Panc1 (cell line): ENCODE data around the gene ERC2.

ENCODE experiments used
- CTCF ChIP-seq: fragments of 450-650 bp; IDR thresholded peaks from 2 replicates; pipeline ENCODE4 v1.5.1; 2017; ENCODE audit warnings: mild to moderate bottlenecking
- POLR2AphosphoS5 ChIP-seq: IDR thresholded peaks from 2 replicates; pipeline ENCODE4 v1.6.1; 2012; ENCODE audit warnings: mild to moderate bottlenecking, low read depth, low read length, moderate library complexity
- SIN3A ChIP-seq: IDR thresholded peaks from 2 replicates; pipeline ENCODE4 v1.6.1; 2012; ENCODE audit warnings: low read depth, mild to moderate bottlenecking, low read length, moderate library complexity, borderline replicate concordance; ENCODE audit not compliant: insufficient read depth
- TCF7L2 ChIP-seq: IDR thresholded peaks from 2 replicates; pipeline ENCODE4 v1.6.1; 2011; ENCODE audit warnings: mild to moderate bottlenecking, low read depth, low read length, inconsistent platforms
- TF ChIP-seq, protein P1 (sequence below), 2 experiments: IDR thresholded peaks; 2 replicates each; pipeline ENCODE4 v1.6.1; 2011 to 2012; ENCODE audit warnings: low read depth in 2 of 2, control low read depth in 1 of 2, low read length in 1 of 2, mild to moderate bottlenecking in 1 of 2, moderate library complexity in 1 of 2; ENCODE audit not compliant: insufficient read depth in 1 of 2

GRCh38 chr3:55471084-55471483 lies 997.2 kb downstream of the ERC2 start:
- TF ChIP-seq CTCF (no peak), POLR2AphosphoS5 (no peak), TCF7L2 (no peak), SIN3A (no peak)
- TF ChIP-seq, protein P1, sequence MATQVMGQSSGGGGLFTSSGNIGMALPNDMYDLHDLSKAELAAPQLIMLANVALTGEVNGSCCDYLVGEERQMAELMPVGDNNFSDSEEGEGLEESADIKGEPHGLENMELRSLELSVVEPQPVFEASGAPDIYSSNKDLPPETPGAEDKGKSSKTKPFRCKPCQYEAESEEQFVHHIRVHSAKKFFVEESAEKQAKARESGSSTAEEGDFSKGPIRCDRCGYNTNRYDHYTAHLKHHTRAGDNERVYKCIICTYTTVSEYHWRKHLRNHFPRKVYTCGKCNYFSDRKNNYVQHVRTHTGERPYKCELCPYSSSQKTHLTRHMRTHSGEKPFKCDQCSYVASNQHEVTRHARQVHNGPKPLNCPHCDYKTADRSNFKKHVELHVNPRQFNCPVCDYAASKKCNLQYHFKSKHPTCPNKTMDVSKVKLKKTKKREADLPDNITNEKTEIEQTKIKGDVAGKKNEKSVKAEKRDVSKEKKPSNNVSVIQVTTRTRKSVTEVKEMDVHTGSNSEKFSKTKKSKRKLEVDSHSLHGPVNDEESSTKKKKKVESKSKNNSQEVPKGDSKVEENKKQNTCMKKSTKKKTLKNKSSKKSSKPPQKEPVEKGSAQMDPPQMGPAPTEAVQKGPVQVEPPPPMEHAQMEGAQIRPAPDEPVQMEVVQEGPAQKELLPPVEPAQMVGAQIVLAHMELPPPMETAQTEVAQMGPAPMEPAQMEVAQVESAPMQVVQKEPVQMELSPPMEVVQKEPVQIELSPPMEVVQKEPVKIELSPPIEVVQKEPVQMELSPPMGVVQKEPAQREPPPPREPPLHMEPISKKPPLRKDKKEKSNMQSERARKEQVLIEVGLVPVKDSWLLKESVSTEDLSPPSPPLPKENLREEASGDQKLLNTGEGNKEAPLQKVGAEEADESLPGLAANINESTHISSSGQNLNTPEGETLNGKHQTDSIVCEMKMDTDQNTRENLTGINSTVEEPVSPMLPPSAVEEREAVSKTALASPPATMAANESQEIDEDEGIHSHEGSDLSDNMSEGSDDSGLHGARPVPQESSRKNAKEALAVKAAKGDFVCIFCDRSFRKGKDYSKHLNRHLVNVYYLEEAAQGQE (IDR thresholded peaks at IDR 0.05; ENCODE audit: insufficient read depth in 1 of 2, low read depth in 2 of 2, low read length in 1 of 2) = no peak
